T1000 (cell line): ENCODE results near the gene SNRPF.
"Not testable (repeated sequence)": the region's sequence is repeated elsewhere in the genome, so short reads cannot be mapped to it uniquely, and the experiment has no call there.

Experiments
- DNase-seq: peaks from one replicate; lab custom pipeline; 2025; ENCODE audit warnings: mixed read lengths; lab: John Stamatoyannopoulos, UW

SNRPF gene

GRCh38 chr12:95858451-95859343 is at the start of gene SNRPF:
SNRPF (plus strand) TSS chr12:95858952; CDS start chr12:95859074, 122 bp downstream.
- peak; percentile 92 for DNase-seq

- DNase-seq, result no peak
These were observed 49.6 kb upstream of the SNRPF start for GRCh38 chr12:95809000-95809680.

GRCh38 chr12:95810411-95810810 is 48.3 kb upstream of the SNRPF start:
- no peak for DNase-seq

- DNase-seq, result not testable (repeated sequence)
These were observed 46.6 kb upstream of the SNRPF start for GRCh38 chr12:95812155-95812554.

GRCh38 chr12:95815632-95816212 is 43.0 kb upstream of the SNRPF start:
- DNase-seq, result no peak

GRCh38 chr12:95820096-95820703 is 38.6 kb upstream of the SNRPF start:
- DNase-seq, result peak; percentile 35

GRCh38 chr12:95829395-95829794 is 29.4 kb upstream of the SNRPF start:
- no peak for DNase-seq

GRCh38 chr12:95830335-95831089 is 28.2 kb upstream of the SNRPF start:
- DNase-seq, result no peak

GRCh38 chr12:95834572-95834971 is 24.2 kb upstream of the SNRPF start:
- DNase-seq, result no peak

GRCh38 chr12:95836185-95836609 is 22.6 kb upstream of the SNRPF start:
- no peak for DNase-seq

GRCh38 chr12:95836630-95837239 is 22.0 kb upstream of the SNRPF start:
- DNase-seq, result no peak

GRCh38 chr12:95837240-95838038 is 21.3 kb upstream of the SNRPF start:
- DNase-seq, result no peak

GRCh38 chr12:95838125-95838524 is 20.6 kb upstream of the SNRPF start:
- DNase-seq, result peak; percentile 40

GRCh38 chr12:95842426-95842825 is 16.3 kb upstream of the SNRPF start:
- DNase-seq, result not testable (repeated sequence)

GRCh38 chr12:95848575-95849388 is 10.0 kb upstream of the SNRPF start:
- DNase-seq, result no peak

- no peak for DNase-seq
These were observed 7.1 kb upstream of the SNRPF start for GRCh38 chr12:95851606-95852005.

- DNase-seq, result no peak
These were observed 6.6 kb upstream of the SNRPF start for GRCh38 chr12:95852133-95852532.

- DNase-seq, result no peak
These were observed 1.6 kb upstream of the SNRPF start for GRCh38 chr12:95857156-95857555.

- no peak for DNase-seq
These were observed 953 bp upstream of the SNRPF start for GRCh38 chr12:95857799-95858198.
